Articular chondrocyte of knee joint (primary cell): ENCODE results near the gene ANKRD27. TPM values are rescaled to one million over a fixed set of nuclear protein-coding genes. Genes with fewer than 3 reads are reported as not detected.

ENCODE experiments used
- small RNA-seq: library from RNA; depleted of rRNA; stranded (forward); fragments of <200 nt; gene quantifications from one replicate; pipeline ENCODE3, GENCODE V24; 2012
- total RNA-seq: library from RNA; depleted of rRNA; stranded (reverse); fragments of >200 nt; gene quantifications from 2 replicates; pipeline ENCODE4 v1.2.3, GENCODE V29; 2012

ANKRD27 gene
- total RNA-seq = 27.4 and 29.6 TPM in 2 replicates

DNA sequence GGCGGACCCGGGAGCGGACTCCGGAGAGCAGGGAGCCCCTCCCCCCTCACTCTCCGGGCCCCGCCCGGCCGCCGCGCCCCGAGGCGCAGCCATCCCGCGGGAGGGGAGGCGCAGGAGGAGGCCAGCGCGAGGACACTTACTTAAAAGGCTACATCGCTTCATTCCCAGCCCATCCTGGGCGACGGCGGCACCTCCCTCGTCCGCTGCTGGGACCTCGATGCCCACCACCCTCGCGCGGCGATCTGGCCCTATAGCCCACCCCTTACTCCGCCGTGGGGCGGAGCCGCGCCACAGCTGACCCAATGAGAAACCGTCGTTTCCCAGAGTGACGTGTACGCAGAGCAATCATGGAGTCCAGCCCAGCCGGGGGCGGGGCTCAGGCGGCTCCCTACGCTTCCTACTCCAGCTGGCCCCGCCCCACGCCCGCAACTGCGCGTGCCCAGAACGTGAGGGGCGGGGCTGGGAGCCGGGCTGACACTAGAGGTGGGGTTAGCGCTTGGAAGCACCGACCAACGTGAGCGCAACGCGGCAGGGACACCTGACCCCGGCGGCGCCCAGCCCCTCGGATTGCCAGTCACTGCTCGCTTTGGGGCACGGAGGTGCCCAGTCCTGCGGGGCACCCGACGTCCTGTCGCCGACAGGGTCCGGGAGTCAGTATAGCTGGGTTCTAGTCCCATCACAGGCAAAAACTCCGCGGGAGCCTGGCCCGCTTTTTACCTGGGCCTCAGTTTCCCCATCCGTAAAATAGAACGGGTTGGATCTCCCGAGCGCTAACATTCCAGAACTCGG, at the start of gene ANKRD27:
TSS of gene ANKRD27 (minus strand) at position 250 of the 789 bp plus-strand sequence. CDS start 16,165 bp downstream, outside the sequence.

DNA sequence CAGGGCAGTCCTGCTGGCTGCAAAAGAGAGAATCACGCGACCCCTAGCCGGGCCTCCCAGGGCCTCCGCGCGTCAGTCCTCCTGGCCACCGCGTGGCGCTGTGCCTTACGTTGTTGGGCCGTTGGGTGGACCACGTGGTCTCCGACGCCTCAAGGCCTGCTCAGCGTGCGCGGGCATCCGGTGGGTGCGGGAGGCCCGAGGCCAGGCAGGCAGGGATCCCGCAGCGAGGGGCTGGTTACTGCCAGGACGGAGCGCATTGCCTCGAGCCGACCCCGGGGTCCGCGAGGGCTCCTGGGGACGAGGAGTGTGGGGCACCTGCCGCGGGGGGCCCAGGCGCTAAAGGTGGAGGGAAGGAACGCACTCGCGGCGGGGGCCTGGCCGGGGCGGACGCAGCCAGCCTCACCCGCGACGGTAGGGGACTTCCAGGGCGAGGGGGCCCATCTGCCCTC, 44.7 kb upstream of the ANKRD27 start, which contains the start of gene TDRD12:
TSS of gene TDRD12 (plus strand) at position 157 of the 449 bp plus-strand sequence. CDS start 306 bp downstream, outside the sequence.

DNA sequence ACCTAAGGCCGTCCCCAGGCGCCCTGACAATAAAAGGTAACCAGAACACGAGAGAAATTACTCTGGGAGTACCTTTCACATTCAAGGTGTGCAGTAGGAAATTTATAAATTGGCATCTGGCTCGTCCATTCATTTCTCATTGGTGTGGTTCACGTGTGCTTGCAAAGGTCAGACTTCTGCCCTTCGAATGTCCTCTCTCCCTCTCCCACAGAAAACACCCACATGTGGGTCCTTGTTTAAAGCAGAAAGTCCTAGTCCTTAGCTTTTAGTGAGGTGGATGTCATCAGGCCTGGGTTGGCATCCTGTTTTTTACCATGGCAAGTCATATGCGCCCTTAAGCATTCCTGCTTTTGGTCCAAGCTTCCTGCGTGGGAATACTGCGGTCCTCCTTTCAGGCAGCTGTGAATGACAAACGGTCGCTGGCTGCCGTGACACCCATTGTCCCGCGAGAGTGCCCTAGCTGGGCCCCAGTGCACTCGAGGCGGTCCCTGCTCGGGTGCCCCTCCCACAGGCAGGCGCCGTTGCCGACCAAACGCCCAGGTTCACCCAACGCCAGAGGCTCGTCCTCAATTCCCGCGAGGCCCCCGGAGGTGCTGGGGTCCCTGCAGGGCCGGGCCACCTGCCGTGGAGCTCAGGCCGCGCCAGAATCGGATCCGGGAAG, 16.4 kb upstream of the ANKRD27 start, which contains the start of gene NUDT19:
TSS of gene NUDT19 (plus strand) at position 531 of the 661 bp plus-strand sequence. CDS start 140 bp downstream, outside the sequence.

DNA sequence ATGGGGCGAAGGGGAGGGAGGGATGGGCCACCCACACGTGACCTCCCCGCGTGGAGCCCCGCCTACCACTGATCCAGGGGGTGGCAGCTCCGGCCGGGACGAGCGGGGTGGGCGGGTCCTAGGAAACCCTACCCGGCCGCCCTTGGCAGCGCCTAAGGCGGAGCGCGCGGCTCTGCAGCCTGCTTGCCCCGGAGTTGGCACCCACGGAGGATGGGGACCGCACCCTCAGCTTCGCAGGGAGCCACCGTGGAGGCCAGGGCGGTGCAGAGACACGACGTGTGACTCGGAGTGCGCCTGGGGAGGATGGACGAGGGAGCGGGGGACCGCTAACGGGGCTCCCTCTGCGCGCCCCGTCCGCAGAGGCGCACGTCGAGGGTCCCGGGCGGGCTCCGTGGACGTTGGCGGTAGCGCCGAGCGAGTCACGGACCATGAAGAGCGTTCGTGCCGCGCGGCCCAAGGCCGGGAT, 773 bp upstream of the ANKRD27 start, which contains the start of gene RGS9BP:
TSS of gene RGS9BP (plus strand) at position 129 of the 466 bp plus-strand sequence. CDS start 416 bp downstream, outside the sequence.

DNA sequence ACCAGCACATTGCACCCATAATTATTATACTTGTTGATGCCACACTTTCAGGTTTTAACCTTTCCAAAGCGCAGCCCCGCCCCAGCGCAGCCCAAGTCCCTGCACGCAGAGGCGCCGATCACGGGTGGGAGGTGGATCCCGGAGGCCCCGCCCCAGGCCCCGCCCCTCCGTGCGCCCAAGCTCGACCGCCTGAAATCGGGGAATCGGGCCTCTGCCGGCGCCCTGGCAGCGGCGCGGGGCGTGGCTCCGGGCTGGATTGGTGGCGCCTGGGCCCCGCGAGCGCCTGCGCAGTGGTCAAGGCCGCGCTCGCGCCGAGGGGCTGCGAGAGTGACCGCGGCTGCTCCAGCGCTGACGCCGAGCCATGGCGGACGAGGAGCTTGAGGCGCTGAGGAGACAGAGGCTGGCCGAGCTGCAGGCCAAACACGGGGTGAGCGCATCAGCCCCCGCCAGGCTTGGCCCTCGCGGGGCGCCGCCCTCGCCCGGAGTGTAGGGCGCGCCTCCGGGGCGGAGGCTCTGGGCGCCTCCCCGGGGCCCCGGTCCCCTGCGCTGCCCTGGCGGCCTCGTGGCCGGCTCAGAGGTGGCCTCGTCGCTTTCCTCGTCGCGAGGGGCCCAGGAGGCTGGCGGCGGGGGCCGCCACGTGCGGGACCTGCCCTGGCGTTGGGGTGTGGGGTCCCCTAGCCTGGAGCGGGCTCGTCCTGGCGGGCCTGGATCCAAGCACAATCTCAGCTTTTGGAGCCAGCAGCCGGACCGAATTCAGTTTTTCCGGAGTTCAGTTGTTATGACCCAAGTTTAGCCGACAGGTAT, 93.9 kb downstream of the ANKRD27 start, which contains the start of gene PDCD5:
TSS of gene PDCD5 (plus strand) at position 290 of the 804 bp plus-strand sequence. CDS start at position 362, 72 bp downstream.

Small RNAs within 50 kb of the gene (small RNA-seq; reads per million reads assigned to genes)
- gene RN7SL789P (not detected), gene SNORA68B (not detected)

Other genes with a start within 250 kb of the ANKRD27 start
- 92.6 and 99.8 TPM in 2 replicates for gene PDCD5, start 94.0 kb downstream of the ANKRD27 start, total RNA-seq
- 0.11 and 0.26 TPM in 2 replicates for gene RGS9BP, start 668 bp upstream of the ANKRD27 start, total RNA-seq
- gene NUDT19, start 16.6 kb upstream of the ANKRD27 start, total RNA-seq = 11.8 and 13.6 TPM in 2 replicates
- 0.26 and 1.4 TPM in 2 replicates for gene TDRD12, start 44.6 kb upstream of the ANKRD27 start, total RNA-seq
- gene SLC7A9, start 194.6 kb upstream of the ANKRD27 start, total RNA-seq = 0.26 and 0.32 TPM in 2 replicates